SK-N-SH treated with all-trans-retinoic acid at 6 μM for 48 hours (cell line): ENCODE results near the gene PRKCG.

ENCODE experiments used
- ATAC-seq: fragments of 200-7000 bp; cut with Tn5 transposase; 3 replicates; pipeline ENCODE4 v1.9.1; 2020; ENCODE audit warnings: mild to moderate bottlenecking, moderate library complexity
- ARNTL ChIP-seq: fragments of 450-650 bp; formaldehyde crosslinking; IDR thresholded peaks from 2 replicates; pipeline ENCODE4 v1.5.0; 2020; ENCODE audit warnings: low read depth, mild to moderate bottlenecking, moderate library complexity, borderline replicate concordance
- BACH2 ChIP-seq: fragments of 250-450 bp; sonication (Bioruptor Pico); IDR thresholded peaks from 2 replicates; pipeline ENCODE4 v1.9.0; 2021; ENCODE audit warnings: mild to moderate bottlenecking, borderline replicate concordance
- CREB5 ChIP-seq: fragments of 250-450 bp; sonication (Bioruptor Pico); IDR thresholded peaks from 2 replicates; pipeline ENCODE4 v1.5.1; 2020; ENCODE audit warnings: low read depth, mild to moderate bottlenecking, moderate library complexity
- CSDC2 ChIP-seq: fragments of 250-450 bp; sonication (Bioruptor Pico); IDR thresholded peaks from 2 replicates; pipeline ENCODE4 v1.5.0; 2020; ENCODE audit warnings: mild to moderate bottlenecking, moderate library complexity
- ESRRG ChIP-seq: fragments of 250-450 bp; sonication (Bioruptor Pico); IDR thresholded peaks from 2 replicates; pipeline ENCODE4 v1.6.1; 2021; ENCODE audit warnings: mild to moderate bottlenecking
- GLIS3 ChIP-seq: fragments of 250-450 bp; sonication (Bioruptor Pico); IDR thresholded peaks from 2 replicates; pipeline ENCODE4 v1.5.0; 2020; ENCODE audit warnings: mild to moderate bottlenecking, moderate library complexity
- ISL1 ChIP-seq: fragments of 250-450 bp; sonication (Bioruptor Pico); IDR thresholded peaks from 2 replicates; pipeline ENCODE4 v2.1.2; 2022; ENCODE audit warnings: mild to moderate bottlenecking, moderate library complexity
- OSR1 ChIP-seq: fragments of 250-450 bp; sonication (Bioruptor Pico); IDR thresholded peaks from 2 replicates; pipeline ENCODE4 v1.8.0; 2022; ENCODE audit warnings: moderate library complexity, mild to moderate bottlenecking, inconsistent platforms
- PATZ1 ChIP-seq: fragments of 250-450 bp; sonication (Bioruptor Pico); IDR thresholded peaks from 2 replicates; pipeline ENCODE4 v1.8.0; 2020; ENCODE audit warnings: mild to moderate bottlenecking, moderate library complexity, borderline replicate concordance
- POU6F1 ChIP-seq: fragments of 250-450 bp; sonication (Bioruptor Pico); IDR thresholded peaks from 2 replicates; pipeline ENCODE4 v1.8.0; 2021; ENCODE audit warnings: low read depth, mild to moderate bottlenecking, moderate library complexity, borderline replicate concordance
- PPARA ChIP-seq: fragments of 250-450 bp; sonication (Bioruptor Pico); IDR thresholded peaks from 2 replicates; pipeline ENCODE4 v1.5.0; 2020; ENCODE audit warnings: mild to moderate bottlenecking, borderline replicate concordance
- RARB ChIP-seq: fragments of 250-450 bp; sonication (Bioruptor Pico); IDR thresholded peaks from 2 replicates; pipeline ENCODE4 v1.8.0; 2021; ENCODE audit warnings: mild to moderate bottlenecking, moderate library complexity
- SNAI2 ChIP-seq: fragments of 250-450 bp; sonication (Bioruptor Pico); IDR thresholded peaks from 2 replicates; pipeline ENCODE4 v1.5.0; 2020; ENCODE audit warnings: mild to moderate bottlenecking, moderate library complexity
- TSHZ2 ChIP-seq: fragments of 250-450 bp; sonication (Bioruptor Pico); IDR thresholded peaks from 2 replicates; pipeline ENCODE4 v1.5.0; 2020; ENCODE audit warnings: mild to moderate bottlenecking, moderate library complexity
- ZC3H10 ChIP-seq: fragments of 250-450 bp; sonication (Bioruptor Pico); IDR thresholded peaks from 2 replicates; pipeline ENCODE4 v1.5.1; 2021; ENCODE audit warnings: mild to moderate bottlenecking, moderate library complexity
- ZFP3 ChIP-seq: fragments of 250-450 bp; sonication (Bioruptor Pico); IDR thresholded peaks from 2 replicates; pipeline ENCODE4 v1.5.0; 2020; ENCODE audit warnings: mild to moderate bottlenecking, moderate library complexity
- ZFP30 ChIP-seq: fragments of 450-650 bp; formaldehyde crosslinking; IDR thresholded peaks from 2 replicates; pipeline ENCODE4 v1.5.0; 2022; ENCODE audit warnings: mild to moderate bottlenecking, moderate library complexity
- ZNF565 ChIP-seq: fragments of 450-650 bp; formaldehyde crosslinking; conservative IDR thresholded peaks from 2 replicates; pipeline ENCODE4 v1.5.0; 2020; ENCODE audit warnings: low read depth, mild to moderate bottlenecking, moderate library complexity
- ZNF70 ChIP-seq: fragments of 450-650 bp; formaldehyde crosslinking; IDR thresholded peaks from 2 replicates; pipeline ENCODE4 v1.5.0; 2020; ENCODE audit warnings: mild to moderate bottlenecking, moderate library complexity
- ZNF8 ChIP-seq: fragments of 450-650 bp; formaldehyde crosslinking; IDR thresholded peaks from 2 replicates; pipeline ENCODE4 v1.5.0; 2020; ENCODE audit warnings: mild to moderate bottlenecking, moderate library complexity
- TF ChIP-seq, protein P1 (sequence below): fragments of 250-450 bp; sonication (Bioruptor Pico); IDR thresholded peaks from 2 replicates; pipeline ENCODE4 v1.5.1; 2021; ENCODE audit warnings: mild to moderate bottlenecking, moderate library complexity

Gene PRKCG

DNA sequence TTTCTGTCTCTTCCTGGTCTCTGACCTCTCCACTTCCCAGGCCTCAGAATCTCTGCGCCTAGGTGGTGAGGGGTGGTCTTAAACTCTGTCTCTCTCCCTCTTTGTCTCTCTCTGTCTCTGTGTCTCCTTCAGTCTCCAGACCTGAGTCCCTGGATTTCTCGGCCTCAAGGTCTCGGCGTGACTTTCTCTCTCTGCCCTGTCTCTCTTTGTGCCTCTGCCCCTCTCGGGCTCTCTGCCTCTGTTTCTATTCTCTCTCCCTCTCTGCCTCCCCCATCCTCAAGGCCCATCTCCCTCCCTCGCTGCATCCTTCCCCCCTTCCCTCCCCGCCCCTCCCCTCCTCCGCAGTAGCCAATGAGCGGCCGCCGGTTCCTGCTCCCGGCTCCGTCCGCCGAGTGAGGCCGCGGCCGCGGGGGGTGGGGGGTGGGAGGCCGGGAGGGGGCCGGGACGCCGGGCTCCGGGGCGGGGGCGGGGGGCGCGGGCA is 27.0 kb downstream of the PRKCG start, which contains the start of gene CACNG7:
Gene CACNG7, plus strand, starts transcription at position 344 of the 481 bp plus-strand sequence. CDS start 3,554 bp downstream, outside the sequence.
- no peak for TF ChIP-seq ZFP30
- no peak for TF ChIP-seq ZNF70 (CRISPR knock-in tag)
- TF ChIP-seq ZFP3 (CRISPR knock-in tag), result no peak
- TF ChIP-seq RARB (CRISPR knock-in tag), result no peak
- TF ChIP-seq PATZ1, result no peak
- TF ChIP-seq ZC3H10 (CRISPR knock-in tag), result no peak
- ATAC-seq, result peak; percentile 12; the same call in 2 of the 3 replicates

DNA sequence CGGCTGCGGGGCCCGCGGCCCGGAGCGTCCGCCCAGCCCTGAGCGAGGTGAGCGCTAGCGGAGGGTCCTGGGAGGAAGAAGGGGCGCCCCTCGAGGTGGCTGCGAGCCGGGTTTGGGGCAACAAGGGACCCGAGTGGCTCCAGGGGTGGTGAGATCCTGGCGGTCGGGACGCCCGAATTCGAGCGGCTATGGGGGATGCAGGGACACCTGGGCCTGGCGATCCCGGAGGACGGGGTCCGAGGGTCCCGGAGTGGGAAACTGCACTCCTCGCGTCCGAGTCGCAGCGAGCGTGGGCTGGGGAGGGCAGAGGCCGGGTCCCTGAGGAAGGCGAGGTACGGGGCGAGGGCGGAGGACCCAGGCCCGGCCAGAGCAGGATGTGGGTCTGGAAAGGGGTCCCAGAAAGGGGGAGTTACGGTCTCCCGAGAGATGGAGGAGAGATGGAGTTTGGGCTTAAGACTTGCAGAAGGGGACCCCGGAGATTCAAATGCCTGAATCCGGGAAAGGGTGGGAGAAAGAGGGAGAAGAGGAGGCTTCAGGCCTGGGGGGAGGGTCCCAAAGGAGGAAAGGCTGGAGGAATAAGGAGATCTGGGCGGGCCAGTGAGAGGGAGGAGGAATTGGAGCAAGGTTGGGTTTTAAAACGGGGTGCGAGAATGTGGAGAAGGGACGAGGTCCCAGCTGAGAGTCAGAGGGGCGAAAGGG is 27.6 kb downstream of the PRKCG start:
- TF ChIP-seq ARNTL (CRISPR knock-in tag) (no peak), GLIS3 (no peak)
- ATAC-seq, result 0 out of 3 replicates have a peak, but pooled peaks have one; percentile 4

GRCh38 chr19:53910170-53910518 is 28.1 kb downstream of the PRKCG start:
- no peak; the same call in 2 of the 3 replicates for ATAC-seq
- TF ChIP-seq BACH2 (CRISPR knock-in tag) (no peak), ZNF565 (CRISPR knock-in tag) (no peak), RARB (CRISPR knock-in tag) (no peak), PPARA (CRISPR knock-in tag) (no peak), POU6F1 (no peak), ARNTL (CRISPR knock-in tag) (no peak), OSR1 (no peak), CSDC2 (no peak), ZC3H10 (CRISPR knock-in tag) (no peak), GLIS3 (no peak), TSHZ2 (CRISPR knock-in tag) (no peak), ZNF8 (no peak), SNAI2 (no peak), CREB5 (CRISPR knock-in tag) (no peak), ZFP30 (no peak)
- TF ChIP-seq, protein P1, sequence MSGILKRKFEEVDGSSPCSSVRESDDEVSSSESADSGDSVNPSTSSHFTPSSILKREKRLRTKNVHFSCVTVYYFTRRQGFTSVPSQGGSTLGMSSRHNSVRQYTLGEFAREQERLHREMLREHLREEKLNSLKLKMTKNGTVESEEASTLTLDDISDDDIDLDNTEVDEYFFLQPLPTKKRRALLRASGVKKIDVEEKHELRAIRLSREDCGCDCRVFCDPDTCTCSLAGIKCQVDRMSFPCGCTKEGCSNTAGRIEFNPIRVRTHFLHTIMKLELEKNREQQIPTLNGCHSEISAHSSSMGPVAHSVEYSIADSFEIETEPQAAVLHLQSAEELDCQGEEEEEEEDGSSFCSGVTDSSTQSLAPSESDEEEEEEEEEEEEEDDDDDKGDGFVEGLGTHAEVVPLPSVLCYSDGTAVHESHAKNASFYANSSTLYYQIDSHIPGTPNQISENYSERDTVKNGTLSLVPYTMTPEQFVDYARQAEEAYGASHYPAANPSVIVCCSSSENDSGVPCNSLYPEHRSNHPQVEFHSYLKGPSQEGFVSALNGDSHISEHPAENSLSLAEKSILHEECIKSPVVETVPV (CRISPR knock-in tag), result no peak

- no peak for TF ChIP-seq ESRRG (CRISPR knock-in tag)
- no peak for TF ChIP-seq ARNTL (CRISPR knock-in tag)
- TF ChIP-seq ISL1 (CRISPR knock-in tag), result no peak
- TF ChIP-seq CREB5 (CRISPR knock-in tag), result no peak
- TF ChIP-seq ZNF565 (CRISPR knock-in tag), result no peak
- no peak for TF ChIP-seq CSDC2
- TF ChIP-seq SNAI2, result no peak
- no peak for TF ChIP-seq POU6F1
- no peak for TF ChIP-seq ZFP30
- no peak for TF ChIP-seq RARB (CRISPR knock-in tag)
- ATAC-seq, result no peak
Observed at GRCh38 chr19:53912653-53913052, 30.7 kb downstream of the PRKCG start.
